ENCODE measurements around the gene KIF6.

Gene KIF6

DNA sequence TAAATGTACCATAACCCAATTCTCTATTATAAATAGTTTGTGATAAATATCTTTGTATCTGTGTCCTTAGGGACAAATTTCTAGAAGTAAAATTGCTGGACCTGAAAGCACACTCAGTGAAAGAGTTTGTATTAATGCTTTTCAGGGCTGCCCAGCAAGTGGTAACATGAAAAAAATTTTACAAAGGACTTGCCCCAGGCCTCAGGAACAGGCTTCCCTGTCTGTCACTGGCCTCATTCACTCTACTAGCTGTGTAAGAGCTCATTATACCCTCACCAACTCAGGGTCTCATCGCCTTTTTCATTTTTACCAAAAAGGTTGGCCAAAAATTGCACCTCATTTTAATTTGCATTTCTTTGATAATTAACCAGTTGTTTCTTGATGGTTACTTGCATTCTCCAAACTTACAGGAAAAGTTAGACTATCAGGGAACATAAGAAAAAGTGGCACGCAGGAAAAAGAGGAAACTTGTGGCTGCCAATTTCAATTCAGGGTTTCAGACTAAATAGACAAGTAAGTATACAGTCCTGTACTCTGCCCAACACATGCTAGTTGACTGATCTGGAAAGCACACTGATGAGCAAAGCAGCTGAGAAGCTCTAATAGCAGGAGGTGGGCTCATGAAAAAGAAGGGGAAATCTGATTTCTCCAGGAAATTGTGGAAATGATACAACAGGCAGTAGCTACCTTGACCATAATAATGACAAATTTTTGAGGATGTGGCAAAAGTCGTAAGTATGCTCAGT, 161.5 kb downstream of the KIF6 start:
- Histone ChIP-seq H3K4me3 (no peak overlapping the region), H3K27ac (no peak overlapping the region)

GRCh38 chr6:39561536-39562266, 163.5 kb downstream of the KIF6 start:
- H3K27ac ChIP-seq = peak overlapping the region in 2 of 21 experiments; percentile 24 to 51
- H3K4me3 ChIP-seq = no peak overlapping the region

- no peak overlapping the region for H3K27ac ChIP-seq
- H3K4me3 ChIP-seq = no peak overlapping the region
Measured at GRCh38 chr6:39560915-39561314, 164.3 kb downstream of the KIF6 start.

DNA sequence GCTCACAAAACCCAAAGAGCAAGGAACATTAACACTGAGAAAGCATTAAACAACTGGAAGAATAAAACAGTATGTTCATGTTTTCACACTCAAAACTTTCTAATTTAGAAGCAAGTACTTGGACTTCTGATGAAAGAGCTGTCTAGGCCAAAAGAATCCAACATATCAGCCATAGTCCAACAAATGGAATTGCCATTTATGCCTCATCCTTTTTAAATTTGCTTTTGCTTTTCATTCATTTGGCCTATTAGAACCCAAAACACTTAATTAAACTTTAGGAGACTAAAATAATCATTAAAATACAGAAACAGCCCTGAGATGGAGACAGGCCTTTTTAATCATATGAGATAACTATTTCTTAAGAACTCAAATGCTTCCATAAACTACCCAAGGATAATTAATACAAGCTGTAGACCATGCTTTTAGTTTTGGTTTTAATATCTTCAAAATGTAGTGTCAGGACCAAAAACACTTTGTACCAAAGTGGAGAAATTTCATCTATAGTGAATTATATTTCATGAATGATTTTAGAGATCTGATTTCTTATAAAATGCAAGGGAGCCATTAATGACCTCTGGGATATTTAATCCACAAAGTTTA, 166.5 kb downstream of the KIF6 start:
- Histone ChIP-seq H3K4me3 (no peak overlapping the region), H3K27ac (peak overlapping the region in 1 of 21 experiments; percentile 18)

DNA sequence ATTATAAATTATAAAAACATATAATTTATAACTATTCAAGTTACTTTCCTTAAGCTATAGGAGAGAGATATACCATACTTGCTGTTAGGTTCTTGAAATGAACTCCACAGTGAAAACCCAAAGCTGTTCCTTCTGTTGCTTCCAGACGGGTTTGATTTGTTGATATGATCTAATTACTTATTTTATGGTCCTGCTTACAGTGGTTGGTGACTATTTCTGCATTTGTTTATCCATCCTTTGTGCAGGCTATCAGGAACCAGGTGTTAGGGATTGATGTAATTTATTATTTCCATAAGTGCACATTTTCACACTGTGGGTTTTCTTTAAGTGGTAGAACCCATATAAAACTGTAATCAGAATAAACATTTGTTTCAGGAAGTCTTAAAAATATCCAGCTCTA, 167.1 kb downstream of the KIF6 start:
- no peak overlapping the region for H3K27ac ChIP-seq
- H3K4me3 ChIP-seq = no peak overlapping the region

GRCh38 chr6:39555136-39555535, 170.1 kb downstream of the KIF6 start:
- no peak overlapping the region for H3K27ac ChIP-seq
- H3K4me3 ChIP-seq = no peak overlapping the region

DNA sequence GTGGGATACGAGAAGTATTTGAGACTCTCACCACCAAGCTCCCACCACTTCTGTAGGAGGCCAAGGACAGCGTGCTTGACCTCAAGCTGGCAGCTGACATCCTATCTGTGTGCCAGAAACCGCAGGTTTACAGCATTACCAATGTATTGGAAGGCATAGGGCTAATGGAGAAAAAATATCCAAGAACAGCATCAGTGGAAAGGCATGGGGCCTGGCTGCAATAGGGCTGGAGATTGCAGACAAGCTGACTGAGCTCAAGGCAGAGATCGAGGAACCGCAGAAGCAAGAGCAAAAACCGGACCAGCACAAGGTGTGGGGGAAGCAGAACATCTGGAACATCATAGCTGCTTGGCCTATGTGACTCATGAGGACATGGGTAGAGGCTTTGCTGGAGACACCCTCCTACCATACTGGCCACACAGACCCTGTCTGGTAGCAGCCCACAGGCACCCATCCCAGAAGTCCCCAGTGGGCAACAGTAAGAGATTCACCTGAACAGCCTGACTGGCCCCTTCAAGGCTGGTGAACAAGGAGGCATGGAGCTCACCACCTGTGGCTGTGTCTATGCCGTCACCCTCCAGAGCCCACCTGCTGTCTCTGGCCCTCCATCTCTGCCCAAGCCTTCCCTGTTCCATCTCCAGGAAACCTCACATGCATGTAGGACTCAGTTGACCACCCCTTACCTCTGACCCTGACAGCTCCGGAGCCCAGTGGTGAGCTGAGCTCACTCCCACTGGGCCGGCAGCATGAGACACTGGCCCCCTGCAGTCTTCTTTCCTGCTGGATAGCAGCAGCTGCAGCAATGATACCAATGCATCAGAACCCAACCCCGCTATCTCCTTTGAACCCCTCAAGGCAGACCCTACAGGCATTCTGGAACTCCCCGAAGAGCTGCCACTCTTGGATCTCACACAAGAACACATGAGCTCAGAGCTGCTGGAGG, 171.1 kb downstream of the KIF6 start:
- Histone ChIP-seq H3K4me3 (no peak overlapping the region), H3K27ac (no peak overlapping the region)

DNA sequence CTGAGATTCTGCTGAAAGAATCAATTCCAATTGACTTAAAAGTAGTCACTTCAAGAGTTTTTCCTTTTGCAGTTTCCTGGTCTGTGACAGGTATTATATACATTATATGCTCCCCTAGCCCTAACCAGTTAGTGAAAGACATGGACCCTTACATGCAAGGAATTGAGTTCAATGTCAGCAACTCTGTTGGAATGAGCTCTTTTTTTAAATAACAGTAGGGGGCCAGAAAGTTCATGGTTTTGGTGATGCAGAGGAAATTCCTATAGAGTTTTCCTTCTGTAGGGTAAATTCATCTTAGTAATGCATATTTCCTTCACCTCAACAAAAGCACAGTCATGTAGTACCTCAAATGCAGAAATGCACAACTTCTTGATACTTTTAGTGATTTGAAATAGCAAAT, 172.2 kb downstream of the KIF6 start:
- no peak overlapping the region for H3K4me3 ChIP-seq
- H3K27ac ChIP-seq = no peak overlapping the region

DNA sequence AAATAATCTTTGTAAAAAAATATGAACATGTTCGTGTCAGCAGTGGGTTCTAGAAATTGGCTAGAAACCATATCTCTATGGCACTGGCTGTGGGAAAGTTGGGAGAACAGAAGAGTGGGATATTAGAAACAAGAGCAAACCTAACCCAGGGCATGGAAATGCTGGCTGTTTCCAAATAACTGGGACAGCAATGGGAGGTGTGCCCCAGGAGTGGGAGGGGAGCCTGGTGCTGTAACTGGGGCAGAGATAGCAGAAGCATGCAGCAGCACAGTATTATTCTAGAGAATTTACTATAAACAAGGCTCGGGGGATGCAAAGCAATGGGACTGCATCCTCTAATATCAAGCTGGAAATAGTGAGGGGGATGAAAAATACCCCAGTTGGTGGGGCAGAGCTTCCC, 175.0 kb downstream of the KIF6 start:
- Histone ChIP-seq H3K27ac (no peak overlapping the region), H3K4me3 (no peak overlapping the region)

DNA sequence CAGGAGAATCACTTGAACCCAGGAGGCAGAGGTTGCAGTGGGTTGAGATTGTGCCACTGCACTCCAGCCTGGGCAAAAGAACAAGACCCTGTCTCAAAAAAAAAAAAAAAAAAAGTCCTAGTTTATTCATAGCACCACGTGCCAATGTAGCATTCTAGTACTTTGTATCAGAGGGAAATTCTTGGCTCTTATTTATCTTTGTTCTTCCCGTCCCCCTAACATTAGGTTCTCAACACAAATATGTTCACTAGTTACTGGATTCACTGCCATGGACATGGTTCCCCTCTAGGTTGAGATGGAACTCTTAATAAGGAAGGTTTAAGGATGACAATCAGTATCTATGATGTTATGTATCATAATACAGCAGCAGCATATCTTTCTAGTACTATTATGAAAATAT, 178.5 kb downstream of the KIF6 start:
- Histone ChIP-seq H3K27ac (no peak overlapping the region), H3K4me3 (no peak overlapping the region)

DNA sequence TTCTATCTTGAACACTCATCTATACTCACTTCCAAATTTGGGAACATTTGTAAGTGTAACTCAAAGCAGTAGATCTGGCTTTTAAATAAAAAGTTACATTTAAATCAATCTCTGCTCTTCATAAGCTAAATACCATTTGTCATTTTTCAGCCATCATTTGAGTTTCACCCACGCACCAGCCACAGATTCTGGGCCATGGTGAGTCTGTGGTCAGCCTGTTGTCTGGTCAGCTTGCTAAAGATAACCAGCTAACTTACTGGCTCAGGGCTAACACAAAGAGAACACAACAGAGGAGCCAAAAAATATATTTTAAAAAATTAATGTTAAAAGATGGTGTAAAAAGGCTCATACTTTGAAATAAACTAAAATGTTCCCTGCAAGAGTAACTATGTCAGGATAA, 181.3 kb downstream of the KIF6 start:
- Histone ChIP-seq H3K4me3 (no peak overlapping the region), H3K27ac (no peak overlapping the region)

DNA sequence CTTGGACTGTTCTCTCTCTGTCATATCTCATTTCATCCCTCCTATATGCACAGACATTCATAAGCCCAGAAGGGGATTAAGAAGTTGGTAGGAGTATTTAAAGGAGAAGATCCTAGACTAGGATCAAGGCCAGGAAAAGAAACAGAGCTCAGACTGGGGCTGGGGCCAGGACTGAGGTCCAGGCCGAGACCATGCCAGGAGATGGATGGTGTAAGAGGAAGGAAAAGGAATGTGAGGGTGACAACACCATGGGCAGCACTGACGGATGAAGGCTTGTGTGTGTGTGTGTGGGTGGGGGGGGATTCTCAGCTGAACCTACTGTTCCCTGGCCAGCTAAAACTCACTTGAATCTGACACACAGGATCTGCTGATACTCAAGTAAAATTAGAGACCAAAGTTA, 182.1 kb downstream of the KIF6 start:
- Histone ChIP-seq H3K4me3 (no peak overlapping the region), H3K27ac (no peak overlapping the region)

DNA sequence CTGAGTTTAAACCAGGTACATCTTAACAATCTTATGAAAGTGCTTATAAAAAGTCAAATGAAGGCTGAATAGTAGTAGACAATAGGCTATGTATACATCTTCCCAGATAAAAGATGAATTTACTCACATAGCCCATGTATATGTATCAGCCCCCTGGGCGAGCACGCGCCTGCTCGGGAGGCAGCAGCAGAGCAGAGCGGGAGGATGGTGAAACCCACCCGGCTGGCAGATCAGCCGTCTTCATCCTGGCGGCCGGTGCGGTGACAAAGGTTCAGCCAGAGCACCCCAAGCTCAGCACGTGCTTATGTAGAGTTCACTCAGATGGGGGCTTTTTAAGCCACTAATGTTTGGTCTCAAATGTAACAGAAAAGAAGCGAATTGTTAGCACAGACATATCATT, 184.8 kb downstream of the KIF6 start:
- Histone ChIP-seq H3K4me3 (no peak overlapping the region), H3K27ac (no peak overlapping the region)

- Histone ChIP-seq H3K27ac (peak overlapping the region in 1 of 21 experiments; percentile 8), H3K4me3 (no peak overlapping the region)
Measured at GRCh38 chr6:39530201-39530759, 194.9 kb downstream of the KIF6 start.

- H3K4me3 ChIP-seq = no peak overlapping the region
Measured at GRCh38 chr6:39527792-39528564, 197.2 kb downstream of the KIF6 start.

GRCh38 chr6:39524007-39524406, 201.2 kb downstream of the KIF6 start:
- no peak overlapping the region for H3K27ac ChIP-seq

More at GRCh38 chr6:39527792-39528564, 197.2 kb downstream of the KIF6 start:
- H3K27ac ChIP-seq = no peak overlapping the region

DNA sequence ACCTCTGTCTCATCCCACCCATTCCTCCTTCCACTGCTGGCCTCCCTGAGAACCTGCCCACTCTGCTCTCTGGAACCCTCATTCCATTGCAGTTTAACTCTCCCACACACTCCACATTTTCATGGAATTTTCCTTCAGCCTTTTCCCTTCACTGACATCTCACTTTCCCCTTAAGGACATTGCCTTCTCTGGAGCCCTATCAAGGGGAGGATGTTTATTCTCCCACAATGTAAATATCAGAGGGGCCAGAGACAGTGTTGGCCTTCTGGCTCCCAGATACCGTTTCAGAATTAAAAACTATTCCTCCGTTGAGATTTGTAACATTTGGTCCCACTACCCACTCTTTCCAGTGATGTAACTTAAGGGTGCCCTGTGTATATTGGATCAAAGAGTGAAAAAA, 203.2 kb downstream of the KIF6 start:
- H3K4me3 ChIP-seq = no peak overlapping the region
- no peak overlapping the region for H3K27ac ChIP-seq

More at GRCh38 chr6:39524007-39524406, 201.2 kb downstream of the KIF6 start:
- H3K4me3 ChIP-seq = no peak overlapping the region

- Histone ChIP-seq H3K27ac (no peak overlapping the region), H3K4me3 (no peak overlapping the region)
Measured at GRCh38 chr6:39520916-39521315, 204.3 kb downstream of the KIF6 start.

DNA sequence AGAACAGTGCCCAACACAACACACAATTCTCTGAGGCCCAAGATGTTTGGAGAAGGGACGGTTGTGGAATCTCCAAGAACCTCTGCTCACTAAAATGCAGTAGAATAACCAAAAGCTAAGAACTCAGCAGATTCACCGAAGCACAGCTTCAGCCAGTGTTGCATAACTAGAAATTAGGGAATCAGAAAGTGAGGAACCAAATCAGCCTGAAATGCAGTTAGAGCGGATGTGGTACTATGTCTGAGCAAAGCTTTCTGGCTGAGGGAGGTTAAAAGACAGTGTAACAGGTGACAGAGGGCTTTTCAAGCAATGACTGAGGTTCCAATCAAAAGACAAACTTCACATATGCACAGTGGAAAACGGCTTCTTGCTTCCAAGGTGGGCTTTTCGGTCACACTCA, 204.8 kb downstream of the KIF6 start:
- no peak overlapping the region for H3K4me3 ChIP-seq
- no peak overlapping the region for H3K27ac ChIP-seq

All from skin epidermis (tissue), 12 donors.